CD14-positive monocyte (primary cell): Measurements from ENCODE around the gene SOX5. TPM values are rescaled to one million over a fixed set of nuclear protein-coding genes. Genes with fewer than 3 reads are reported as not detected.

ENCODE experiments used
- DNase-seq, 3 donors: peaks; one replicate each; pipeline ENCODE4 v3.0.0-alpha.2; 2011 to 2022
- H2AFZ ChIP-seq: 2 replicates; pipeline ENCODE4 v1.6.0; 2012; ENCODE audit warnings: mild to moderate bottlenecking, low read depth, low read length, inconsistent platforms; ENCODE audit not compliant: insufficient read depth, poor library complexity, severe bottlenecking
- H3K27ac ChIP-seq, 2 donors: 1 replicate in 1 of 2; 2 replicates in 1 of 2; pipeline ENCODE4 v1.5.1; 2012 to 2013; ENCODE audit warnings: low read length in 2 of 2, control low read depth in 1 of 2, inconsistent platforms in 1 of 2, low read depth in 1 of 2, mild to moderate bottlenecking in 1 of 2
- H3K27me3 ChIP-seq, 2 donors: one replicate each; pipeline versions ENCODE4 v1.6.0 to v1.6.1; 2011 to 2013; ENCODE audit warnings: low read length in 2 of 2; ENCODE audit not compliant: control insufficient read depth in 2 of 2, insufficient read depth in 2 of 2
- H3K36me3 ChIP-seq, 2 donors: replicated peaks in 1 of 2; 1 replicate in 1 of 2; 2 replicates in 1 of 2; pipeline versions ENCODE4 v1.5.1 to v1.6.1; 2012 to 2013; ENCODE audit warnings: low read length in 2 of 2, control low read depth in 1 of 2, inconsistent platforms in 1 of 2, mild to moderate bottlenecking in 1 of 2; ENCODE audit not compliant: insufficient read depth in 2 of 2, control insufficient read depth in 1 of 2
- H3K4me1 ChIP-seq, 2 donors: 1 replicate in 1 of 2; 2 replicates in 1 of 2; pipeline versions ENCODE4 v1.5.1 to v1.6.1; 2012 to 2013; ENCODE audit warnings: low read length in 2 of 2, control low read depth in 1 of 2, inconsistent platforms in 1 of 2, mild to moderate bottlenecking in 1 of 2, moderate library complexity in 1 of 2; ENCODE audit not compliant: insufficient read depth in 2 of 2, control insufficient read depth in 1 of 2
- H3K4me2 ChIP-seq: replicated peaks from 2 replicates; pipeline ENCODE3; 2012; ENCODE audit warnings: low read length, moderate library complexity, mild to moderate bottlenecking; ENCODE audit not compliant: poor library complexity, severe bottlenecking; ENCODE audit errors: extremely low read depth
- H3K4me3 ChIP-seq, 3 experiments: fragments of 200-600 bp in 1 of 3; sonication (generic) in 1 of 3; replicated peaks in 1 of 3; 1 replicate in 2 of 3; 2 replicates in 1 of 3; pipeline ENCODE4 v1.5.1; 2011 to 2013; ENCODE audit warnings: low read length in 3 of 3, mild to moderate bottlenecking in 3 of 3, control low read depth in 2 of 3, low read depth in 2 of 3, inconsistent platforms in 1 of 3, moderate library complexity in 1 of 3
- H3K79me2 ChIP-seq: 2 replicates; pipeline ENCODE4 v1.6.0; 2012; ENCODE audit warnings: mild to moderate bottlenecking, control low read depth, inconsistent platforms, low read length, moderate library complexity; ENCODE audit not compliant: insufficient read depth
- H3K9ac ChIP-seq: 2 replicates; pipeline ENCODE4 v1.6.0; 2017; ENCODE audit warnings: low read length, mild to moderate bottlenecking; ENCODE audit not compliant: insufficient read depth, poor library complexity, severe bottlenecking
- H3K9me3 ChIP-seq, 2 donors: replicated peaks in 1 of 2; 1 replicate in 1 of 2; 2 replicates in 1 of 2; pipeline versions ENCODE4 v1.5.1 to v1.6.1; 2012 to 2013; ENCODE audit warnings: low read length in 2 of 2, control low read depth in 1 of 2; ENCODE audit not compliant: control insufficient read depth in 1 of 2, insufficient read depth in 1 of 2
- H4K20me1 ChIP-seq: 2 replicates; pipeline ENCODE4 v1.6.0; 2012; ENCODE audit warnings: mild to moderate bottlenecking, low read length, control low read depth, moderate library complexity; ENCODE audit not compliant: insufficient read depth
- H3K27ac Mint-ChIP-seq, 7 donors: one replicate each; pipeline ENCODE4 v1.8.0; 2020; ENCODE audit warnings: mild to moderate bottlenecking in 7 of 7, mixed read lengths in 7 of 7, moderate library complexity in 6 of 7, inconsistent platforms in 2 of 7
- H3K27me3 Mint-ChIP-seq, 3 donors: one replicate each; pipeline ENCODE4 v1.8.0; 2021 to 2022; ENCODE audit warnings: low read depth in 3 of 3, mild to moderate bottlenecking in 3 of 3, mixed read lengths in 3 of 3, moderate library complexity in 3 of 3, inconsistent platforms in 1 of 3
- H3K36me3 Mint-ChIP-seq, 2 donors: one replicate each; pipeline ENCODE4 v1.8.0; 2020; ENCODE audit warnings: mixed read lengths in 2 of 2, inconsistent platforms in 1 of 2, mild to moderate bottlenecking in 1 of 2
- H3K4me1 Mint-ChIP-seq: one replicate; pipeline ENCODE4 v1.8.0; 2020; ENCODE audit warnings: mild to moderate bottlenecking, mixed read lengths
- H3K4me3 Mint-ChIP-seq, 2 donors: one replicate each; pipeline ENCODE4 v1.8.0; 2020; ENCODE audit warnings: mild to moderate bottlenecking in 2 of 2, mixed read lengths in 2 of 2, moderate library complexity in 1 of 2
- H3K9me3 Mint-ChIP-seq, 7 donors: one replicate each; pipeline ENCODE4 v1.8.0; 2020 to 2022; ENCODE audit warnings: mixed read lengths in 7 of 7, mild to moderate bottlenecking in 6 of 7, moderate library complexity in 6 of 7, inconsistent platforms in 2 of 7
- CTCF ChIP-seq: fragments of 200-600 bp; IDR thresholded peaks from one replicate; pipeline ENCODE4 v1.8.0; 2022; ENCODE audit warnings: antibody characterized with exemption, mild to moderate bottlenecking
- WGBS: methylation state at CpG from one replicate; pipeline ENCODE4 v1.1.5; 2013; ENCODE audit warnings: missing lambda C conversion rate; ENCODE audit not compliant: insufficient coverage; 5-methylcytosine and 5-hydroxymethylcytosine counted together
- intact Hi-C, 2 donors: fragments of 100-400 bp; cut with micrococcal nuclease; formaldehyde crosslinking; loops; one replicate each; pipeline versions ENCODE4 v1.15.0 to v1.15.1; 2023
- polyA plus RNA-seq, 3 donors: library from polyadenylated mRNA; depleted of rRNA in 1 of 3; unstranded in 2 of 3; stranded (reverse) in 1 of 3; fragments of 300-500 nt in 2 of 3; fragments of >200 nt in 1 of 3; fragmentation: Illumina TruSeq in 2 of 3; gene quantifications; 1 replicate in 2 of 3; 2 replicates in 1 of 3; pipeline ENCODE4 v1.2.3, GENCODE V29; 2012 to 2021

SOX5 gene
- polyA plus RNA-seq, 3 donors: not detected

DNA sequence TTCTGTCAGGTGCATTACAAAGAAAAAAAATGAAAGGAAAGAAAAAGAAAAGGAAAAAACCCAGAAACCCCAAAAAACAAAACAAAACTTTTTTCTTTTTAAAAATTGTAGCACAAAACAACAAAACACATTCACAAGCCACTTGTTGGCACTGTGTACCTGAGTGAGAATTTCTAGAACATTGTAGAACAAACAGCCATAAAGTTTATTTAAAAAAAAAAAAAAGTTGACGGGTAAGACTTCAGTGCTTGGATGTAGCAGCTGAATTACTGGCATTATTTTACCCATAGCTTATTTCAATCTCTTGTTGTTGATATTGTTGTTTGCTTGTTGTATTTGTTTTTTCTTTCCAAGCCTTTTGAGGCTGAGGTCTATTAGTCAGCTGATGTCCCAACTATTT lies 415.8 kb downstream of the SOX5 start:
- H3K27ac Mint-ChIP-seq: no peak overlapping the region
- H3K9me3 ChIP-seq: peaks cover 9 to 10% of the 10 kb centered on the region in 2 donors
- H3K9ac ChIP-seq: no peak overlapping the region
- no peak for DNase-seq
- no peaks in the 10 kb centered on the region for H3K27me3 ChIP-seq
- no peaks in the 10 kb centered on the region for H3K36me3 Mint-ChIP-seq
- no peak overlapping the region for H2AFZ ChIP-seq
- no CpG with 5 or more reads among the region's 1 CpG for WGBS
- H3K4me3 Mint-ChIP-seq: no peak overlapping the region
- no peaks in the 10 kb centered on the region for H3K4me1 ChIP-seq
- H3K4me3 ChIP-seq: no peak overlapping the region
- TF ChIP-seq CTCF: no peak
- H3K9me3 Mint-ChIP-seq: peaks cover 0 to 5% (median 2%) of the 10 kb centered on the region in 7 donors
- H3K27ac ChIP-seq: no peak overlapping the region
- no peaks in the 10 kb centered on the region for H3K27me3 Mint-ChIP-seq
- no peaks in the 10 kb centered on the region for H4K20me1 ChIP-seq
- no peaks in the 10 kb centered on the region for H3K4me1 Mint-ChIP-seq
- intact Hi-C loops: no loop called here
- no peaks in the 10 kb centered on the region for H3K36me3 ChIP-seq
- H3K4me2 ChIP-seq: no peak overlapping the region
- H3K79me2 ChIP-seq: no peaks in the 10 kb centered on the region

DNA sequence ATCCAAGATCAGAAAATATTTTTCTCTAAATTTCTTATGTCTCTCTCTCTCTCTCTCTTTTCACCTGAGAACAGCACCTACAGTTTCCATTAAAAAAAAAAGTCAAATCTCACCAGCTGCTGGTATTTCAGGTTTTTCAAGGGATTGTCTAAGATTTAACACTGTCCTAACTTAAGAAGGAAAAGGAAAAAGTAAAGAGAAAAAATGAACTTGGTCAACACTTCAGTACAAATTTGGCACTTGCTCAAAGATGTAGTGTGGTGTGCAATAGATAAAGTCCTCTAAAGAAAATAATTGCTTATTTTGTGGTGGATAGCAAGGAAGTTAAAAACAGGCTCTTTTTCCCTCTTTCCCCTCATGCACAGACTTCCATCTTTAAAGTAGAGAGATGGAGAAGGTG lies 416.2 kb downstream of the SOX5 start:
- peaks cover 0 to 5% (median 2%) of the 10 kb centered on the region in 7 donors for H3K9me3 Mint-ChIP-seq
- H3K27me3 ChIP-seq: no peaks in the 10 kb centered on the region
- no peaks in the 10 kb centered on the region for H3K79me2 ChIP-seq
- no peaks in the 10 kb centered on the region for H3K36me3 ChIP-seq
- H3K36me3 Mint-ChIP-seq: no peaks in the 10 kb centered on the region
- H4K20me1 ChIP-seq: no peaks in the 10 kb centered on the region
- DNase-seq: no peak
- no peaks in the 10 kb centered on the region for H3K4me1 Mint-ChIP-seq
- no peaks in the 10 kb centered on the region for H3K4me1 ChIP-seq
- H3K9ac ChIP-seq: no peak overlapping the region
- H3K27ac ChIP-seq: no peak overlapping the region
- no peak overlapping the region for H3K4me3 Mint-ChIP-seq
- H3K4me3 ChIP-seq: no peak overlapping the region
- H3K4me2 ChIP-seq: no peak overlapping the region
- no peak overlapping the region for H2AFZ ChIP-seq
- TF ChIP-seq CTCF: no peak
- H3K9me3 ChIP-seq: peaks cover 8 to 9% of the 10 kb centered on the region in 2 donors
- no peaks in the 10 kb centered on the region for H3K27me3 Mint-ChIP-seq
- H3K27ac Mint-ChIP-seq: no peak overlapping the region
- intact Hi-C loops: no loop called here
